ENCODE results near the gene SOCS3.

Gene SOCS3

GRCh38 chr17:78355701-78356100 is 4.2 kb downstream of the SOCS3 start:
- DNase-seq (ENCODE audit: insufficient read length, low spot score) (no peak), FAIRE-seq (peak; percentile 35)
- TF ChIP-seq SPI1 (IDR thresholded peaks at IDR 0.05; ENCODE audit: low read depth, low read length) (no peak), TAF1 (IDR thresholded peaks at IDR 0.05; ENCODE audit: low read depth, low read length) (no peak), POLR2A (IDR thresholded peaks at IDR 0.05; ENCODE audit: low read depth, low read length) (no peak), POU2F2 (IDR thresholded peaks at IDR 0.05; ENCODE audit: low read depth, low read length) (0 out of 2 replicates have a peak, but pooled peaks have one; percentile 7), PAX5 (IDR thresholded peaks at IDR 0.05; ENCODE audit: insufficient read depth, low read length, severe bottlenecking) (no peak), POLR2AphosphoS5 (IDR thresholded peaks at IDR 0.05; ENCODE audit: low read depth, low read length) (no peak)

GRCh38 chr17:78355045-78355641 is 4.7 kb downstream of the SOCS3 start:
- no peak for FAIRE-seq
- TF ChIP-seq POU2F2 (IDR thresholded peaks at IDR 0.05; ENCODE audit: low read depth, low read length) (no peak), SPI1 (IDR thresholded peaks at IDR 0.05; ENCODE audit: low read depth, low read length) (no peak), POLR2A (IDR thresholded peaks at IDR 0.05; ENCODE audit: low read depth, low read length) (no peak), PAX5 (IDR thresholded peaks at IDR 0.05; ENCODE audit: insufficient read depth, low read length, severe bottlenecking) (no peak), POLR2AphosphoS5 (IDR thresholded peaks at IDR 0.05; ENCODE audit: low read depth, low read length) (no peak), TAF1 (IDR thresholded peaks at IDR 0.05; ENCODE audit: low read depth, low read length) (no peak)

DNA sequence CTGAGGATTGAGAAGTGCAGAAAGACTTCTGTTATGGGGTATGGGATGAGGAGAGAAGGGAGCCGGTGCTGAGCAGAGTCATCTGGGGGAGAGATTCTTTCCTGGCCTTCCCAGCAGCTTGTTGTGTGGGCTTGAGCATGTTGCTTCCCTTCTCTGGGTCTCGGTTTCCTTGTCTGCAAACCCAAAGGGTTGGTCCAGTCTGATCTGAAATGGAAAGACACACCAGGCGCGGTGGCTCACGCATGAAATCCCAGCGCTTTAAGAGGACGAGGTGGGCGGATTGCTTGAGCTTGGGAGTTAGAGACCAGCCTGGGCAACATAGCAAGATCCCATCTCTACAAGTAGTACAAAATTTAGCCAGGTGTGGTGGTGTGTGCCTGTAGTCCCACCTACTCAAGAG is 6.0 kb downstream of the SOCS3 start:
- DNase-seq (ENCODE audit: insufficient read length, low spot score) (no peak), FAIRE-seq (no peak)
- TF ChIP-seq SPI1 (IDR thresholded peaks at IDR 0.05; ENCODE audit: low read depth, low read length) (no peak), TAF1 (IDR thresholded peaks at IDR 0.05; ENCODE audit: low read depth, low read length) (no peak), PAX5 (IDR thresholded peaks at IDR 0.05; ENCODE audit: insufficient read depth, low read length, severe bottlenecking) (no peak), POLR2A (IDR thresholded peaks at IDR 0.05; ENCODE audit: low read depth, low read length) (no peak), POLR2AphosphoS5 (IDR thresholded peaks at IDR 0.05; ENCODE audit: low read depth, low read length) (no peak), POU2F2 (IDR thresholded peaks at IDR 0.05; ENCODE audit: low read depth, low read length) (no peak)

More at GRCh38 chr17:78355045-78355641, 4.7 kb downstream of the SOCS3 start:
- DNase-seq (ENCODE audit: insufficient read length, low spot score) = no peak

DNA sequence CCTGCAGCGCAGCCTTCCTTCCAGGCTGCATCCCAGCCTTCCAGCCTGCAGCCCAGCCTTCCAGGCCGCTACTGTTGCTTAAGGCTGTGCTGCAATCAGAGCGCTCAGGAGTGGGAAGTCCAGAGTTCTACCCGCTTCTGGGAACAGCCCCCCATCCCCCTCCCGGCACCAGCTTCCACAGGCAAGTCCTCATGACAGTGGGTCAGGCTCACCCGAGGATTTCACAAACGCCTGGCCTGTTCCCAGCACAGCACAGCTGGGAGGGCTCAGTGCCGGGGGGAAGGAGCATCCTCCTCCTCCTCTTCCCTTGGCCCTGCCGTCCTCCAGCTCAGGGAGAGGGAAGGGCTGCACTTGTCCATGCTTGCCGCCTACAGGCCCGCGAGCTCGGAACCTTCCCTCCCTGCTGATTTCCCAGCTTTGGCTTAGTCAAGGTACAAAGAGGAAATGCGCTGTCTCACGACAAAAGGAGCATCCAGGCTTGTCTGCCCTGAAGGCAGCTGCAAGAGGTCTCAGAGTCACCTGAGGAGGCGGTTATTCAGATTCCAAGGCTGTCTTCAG is 8.3 kb downstream of the SOCS3 start:
- TF ChIP-seq PAX5 (IDR thresholded peaks at IDR 0.05; ENCODE audit: insufficient read depth, low read length, severe bottlenecking) (no peak), TAF1 (IDR thresholded peaks at IDR 0.05; ENCODE audit: low read depth, low read length) (no peak), POLR2AphosphoS5 (IDR thresholded peaks at IDR 0.05; ENCODE audit: low read depth, low read length) (no peak), SPI1 (IDR thresholded peaks at IDR 0.05; ENCODE audit: low read depth, low read length) (no peak), POLR2A (IDR thresholded peaks at IDR 0.05; ENCODE audit: low read depth, low read length) (no peak), POU2F2 (IDR thresholded peaks at IDR 0.05; ENCODE audit: low read depth, low read length) (no peak)
- FAIRE-seq (no peak), DNase-seq (ENCODE audit: insufficient read length, low spot score) (no peak)

DNA sequence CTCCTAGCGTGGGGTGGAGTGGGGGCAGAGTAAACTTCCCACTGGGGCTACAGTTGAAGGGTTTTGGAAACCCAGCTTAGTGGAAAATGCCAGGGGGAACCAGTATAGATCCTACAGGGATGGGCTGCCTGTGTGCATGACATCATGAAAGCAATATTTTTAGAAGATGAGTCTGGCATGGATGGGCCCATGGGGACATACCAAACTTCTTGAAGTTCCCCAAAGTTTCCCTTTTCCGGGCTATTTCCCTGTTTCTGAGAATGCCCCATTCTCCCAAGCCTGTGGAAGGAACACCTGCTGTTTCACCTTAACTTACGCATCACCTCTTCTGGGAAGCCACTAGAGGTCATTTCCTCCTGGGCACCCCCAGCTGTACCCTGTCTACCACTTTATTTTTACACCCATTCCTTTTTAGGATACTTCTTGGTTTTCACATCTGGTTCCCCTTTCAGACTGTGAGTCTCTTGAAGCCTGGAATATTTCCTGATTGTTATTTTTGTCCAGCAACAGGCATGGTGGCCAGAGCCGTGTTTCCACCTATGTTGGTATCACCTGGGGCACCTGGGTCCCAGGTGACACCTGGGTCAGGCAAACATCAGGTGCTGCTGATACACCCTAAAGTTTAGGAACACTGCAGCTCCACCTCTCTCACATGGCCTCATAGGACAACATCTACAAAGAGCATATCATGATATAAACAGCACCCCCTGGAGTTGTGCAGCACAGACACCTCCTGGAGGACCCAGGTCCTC is 9.8 kb downstream of the SOCS3 start:
- no peak for TF ChIP-seq POU2F2 (IDR thresholded peaks at IDR 0.05; ENCODE audit: low read depth, low read length)
- TF ChIP-seq TAF1 (IDR thresholded peaks at IDR 0.05; ENCODE audit: low read depth, low read length) = no peak
- no peak for TF ChIP-seq POLR2AphosphoS5 (IDR thresholded peaks at IDR 0.05; ENCODE audit: low read depth, low read length)
- TF ChIP-seq POLR2A (IDR thresholded peaks at IDR 0.05; ENCODE audit: low read depth, low read length) = no peak
- no peak for TF ChIP-seq SPI1 (IDR thresholded peaks at IDR 0.05; ENCODE audit: low read depth, low read length)
- no peak for TF ChIP-seq PAX5 (IDR thresholded peaks at IDR 0.05; ENCODE audit: insufficient read depth, low read length, severe bottlenecking)
- no peak for DNase-seq (ENCODE audit: insufficient read length, low spot score)
- no peak for FAIRE-seq

- DNase-seq (ENCODE audit: insufficient read length, low spot score) (no peak), FAIRE-seq (peak; percentile 9)
- no peak for TF ChIP-seq SPI1 (IDR thresholded peaks at IDR 0.05; ENCODE audit: low read depth, low read length)
Observed at GRCh38 chr17:78348055-78348770, 11.7 kb downstream of the SOCS3 start.

- FAIRE-seq = no peak
- TF ChIP-seq PAX5 (IDR thresholded peaks at IDR 0.05; ENCODE audit: insufficient read depth, low read length, severe bottlenecking) (no peak), SPI1 (IDR thresholded peaks at IDR 0.05; ENCODE audit: low read depth, low read length) (no peak), POU2F2 (IDR thresholded peaks at IDR 0.05; ENCODE audit: low read depth, low read length) (no peak), POLR2A (IDR thresholded peaks at IDR 0.05; ENCODE audit: low read depth, low read length) (no peak)
- DNase-seq (ENCODE audit: insufficient read length, low spot score) = no peak
Observed at GRCh38 chr17:78347453-78347852, 12.4 kb downstream of the SOCS3 start.

GRCh38 chr17:78346605-78347250 is 13.1 kb downstream of the SOCS3 start:
- no peak for FAIRE-seq
- TF ChIP-seq PAX5 (IDR thresholded peaks at IDR 0.05; ENCODE audit: insufficient read depth, low read length, severe bottlenecking) (no peak), POLR2AphosphoS5 (IDR thresholded peaks at IDR 0.05; ENCODE audit: low read depth, low read length) (no peak), TAF1 (IDR thresholded peaks at IDR 0.05; ENCODE audit: low read depth, low read length) (no peak), POU2F2 (IDR thresholded peaks at IDR 0.05; ENCODE audit: low read depth, low read length) (no peak), POLR2A (IDR thresholded peaks at IDR 0.05; ENCODE audit: low read depth, low read length) (no peak), SPI1 (IDR thresholded peaks at IDR 0.05; ENCODE audit: low read depth, low read length) (no peak)
- no peak for DNase-seq (ENCODE audit: insufficient read length, low spot score)

Data from GM12891 (cell line).